CD4-positive, alpha-beta memory T cell (primary cell): ENCODE data around the gene RNF126. TPM values are rescaled to one million over a fixed set of nuclear protein-coding genes. Genes with fewer than 3 reads are reported as not detected.

Source experiments
- CTCF ChIA-PET: fragments of 350-600 bp; sonication (Branson Sonifier 250); formaldehyde crosslinking; loops from one replicate; lab custom pipeline; 2021; ENCODE audit warnings: inconsistent platforms; ENCODE audit not compliant: partially characterized antibody; lab: Charles Lee
- POLR2A ChIA-PET: fragments of 350-600 bp; sonication (Branson Sonifier 250); formaldehyde crosslinking; loops from one replicate; lab custom pipeline; 2021; ENCODE audit not compliant: partially characterized antibody; lab: Charles Lee
- DNase-seq, 5 donors: peaks; one replicate each; pipeline versions ENCODE4 v3.0.0 to v3.0.0-alpha.2; 2020 to 2022; ENCODE audit warnings: mixed read lengths in 1 of 5
- H3K27ac ChIP-seq: one replicate; pipeline ENCODE4 v1.7.0; 2013; ENCODE audit warnings: low read depth, low read length
- H3K27me3 ChIP-seq: 2 replicates; pipeline ENCODE4 v1.7.0; 2013; ENCODE audit warnings: mild to moderate bottlenecking, low read length, moderate library complexity; ENCODE audit not compliant: insufficient read depth
- H3K36me3 ChIP-seq: 2 replicates; pipeline ENCODE4 v1.7.0; 2013; ENCODE audit warnings: mild to moderate bottlenecking, low read length, moderate library complexity; ENCODE audit not compliant: insufficient read depth
- H3K4me1 ChIP-seq: 2 replicates; pipeline ENCODE4 v1.7.0; 2013; ENCODE audit warnings: mild to moderate bottlenecking, low read length, moderate library complexity; ENCODE audit not compliant: insufficient read depth
- H3K4me3 ChIP-seq, 2 donors: one replicate each; pipeline ENCODE4 v1.7.0; 2013; ENCODE audit warnings: low read length in 2 of 2, mild to moderate bottlenecking in 1 of 2
- H3K9me3 ChIP-seq, 2 donors: one replicate each; pipeline ENCODE4 v1.7.0; 2013; ENCODE audit warnings: low read length in 2 of 2, control low read depth in 1 of 2; ENCODE audit not compliant: control insufficient read depth in 1 of 2
- H3K27ac Mint-ChIP-seq, 7 donors: one replicate each; pipeline ENCODE4 v1.8.0; 2020 to 2021; ENCODE audit warnings: mixed read lengths in 7 of 7, mild to moderate bottlenecking in 6 of 7, inconsistent platforms in 3 of 7, moderate library complexity in 3 of 7
- H3K27me3 Mint-ChIP-seq, 2 donors: one replicate each; pipeline ENCODE4 v1.8.0; 2020 to 2021; ENCODE audit warnings: mixed read lengths in 2 of 2
- H3K36me3 Mint-ChIP-seq, 2 donors: one replicate each; pipeline ENCODE4 v1.8.0; 2020 to 2021; ENCODE audit warnings: mixed read lengths in 2 of 2, inconsistent platforms in 1 of 2, mild to moderate bottlenecking in 1 of 2
- H3K4me1 Mint-ChIP-seq, 4 donors: one replicate each; pipeline ENCODE4 v1.8.0; 2020 to 2021; ENCODE audit warnings: mixed read lengths in 4 of 4, mild to moderate bottlenecking in 1 of 4
- H3K4me3 Mint-ChIP-seq, 8 donors: one replicate each; pipeline ENCODE4 v1.8.0; 2020 to 2021; ENCODE audit warnings: mixed read lengths in 8 of 8, mild to moderate bottlenecking in 7 of 8, moderate library complexity in 6 of 8, inconsistent platforms in 3 of 8
- H3K9me3 Mint-ChIP-seq, 8 donors: one replicate each; pipeline ENCODE4 v1.8.0; 2020 to 2021; ENCODE audit warnings: mixed read lengths in 8 of 8, mild to moderate bottlenecking in 5 of 8, inconsistent platforms in 3 of 8, moderate library complexity in 1 of 8
- intact Hi-C: fragments of 100-400 bp; cut with micrococcal nuclease; formaldehyde crosslinking; loops from one replicate; pipeline ENCODE4 v1.15.1; 2023
- polyA plus RNA-seq, 2 donors: library from polyadenylated mRNA; unstranded; fragments of 300-500 nt; fragmentation: Illumina TruSeq; gene quantifications; one replicate each; pipeline ENCODE4 v1.2.3, GENCODE V29; 2021
- total RNA-seq, 2 experiments: library from RNA; stranded (reverse); gene quantifications; one replicate each; pipeline ENCODE4 v1.2.3, GENCODE V29; 2021

RNF126 gene
- total and polyA plus RNA-seq, 4 experiments from 2014 or later, result 82.3 to 112 (median 100) TPM

DNA sequence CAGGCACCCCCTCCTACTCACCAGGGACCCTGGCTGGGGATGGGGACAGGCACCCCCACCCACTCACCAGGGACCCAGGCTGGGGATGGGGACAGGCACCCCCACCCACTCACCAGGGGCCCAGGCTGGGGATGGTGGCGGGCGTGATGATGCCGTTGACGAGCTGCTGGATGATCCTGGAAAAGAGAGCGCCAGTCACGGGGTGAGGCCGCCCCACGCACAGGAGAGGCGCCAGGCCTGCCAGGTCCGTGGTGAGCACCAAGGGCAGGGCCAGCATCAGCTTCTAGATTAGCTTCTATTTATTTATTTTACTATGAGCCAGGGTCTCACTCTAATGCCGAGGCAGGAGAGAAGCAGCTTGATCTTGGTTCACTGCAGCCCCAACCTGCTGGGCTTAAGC, 12.9 kb downstream of the RNF126 start:
- Mint-ChIP-seq H3K4me3 (no peak overlapping the region), H3K4me1 (peaks cover 3 to 18% (median 5%) of the 10 kb centered on the region in 4 donors), H3K9me3 (no peaks in the 10 kb centered on the region), H3K36me3 (peaks cover 3 to 21% of the 10 kb centered on the region in 2 donors), H3K27ac (no peak overlapping the region), H3K27me3 (no peaks in the 10 kb centered on the region)
- peaks cover 11% of the 10 kb centered on the region for H3K4me1 ChIP-seq
- no peak overlapping the region for H3K4me3 ChIP-seq
- peaks cover 52% of the 10 kb centered on the region for H3K36me3 ChIP-seq
- H3K27ac ChIP-seq, result no peak overlapping the region
- peak in 1 of 5 donors; percentile 1 for DNase-seq
- intact Hi-C loops, result no loop called here
- POLR2A ChIA-PET, result interaction anchor here (1.1 to 3.2 kb wide), 2 partner anchors 9 to 11 kb away, joined by 3 to 13 read pairs; no protein-coding TSS in a partner anchor
- CTCF ChIA-PET, result no interaction called here
- H3K9me3 ChIP-seq, result no peaks in the 10 kb centered on the region
- no peaks in the 10 kb centered on the region for H3K27me3 ChIP-seq

DNA sequence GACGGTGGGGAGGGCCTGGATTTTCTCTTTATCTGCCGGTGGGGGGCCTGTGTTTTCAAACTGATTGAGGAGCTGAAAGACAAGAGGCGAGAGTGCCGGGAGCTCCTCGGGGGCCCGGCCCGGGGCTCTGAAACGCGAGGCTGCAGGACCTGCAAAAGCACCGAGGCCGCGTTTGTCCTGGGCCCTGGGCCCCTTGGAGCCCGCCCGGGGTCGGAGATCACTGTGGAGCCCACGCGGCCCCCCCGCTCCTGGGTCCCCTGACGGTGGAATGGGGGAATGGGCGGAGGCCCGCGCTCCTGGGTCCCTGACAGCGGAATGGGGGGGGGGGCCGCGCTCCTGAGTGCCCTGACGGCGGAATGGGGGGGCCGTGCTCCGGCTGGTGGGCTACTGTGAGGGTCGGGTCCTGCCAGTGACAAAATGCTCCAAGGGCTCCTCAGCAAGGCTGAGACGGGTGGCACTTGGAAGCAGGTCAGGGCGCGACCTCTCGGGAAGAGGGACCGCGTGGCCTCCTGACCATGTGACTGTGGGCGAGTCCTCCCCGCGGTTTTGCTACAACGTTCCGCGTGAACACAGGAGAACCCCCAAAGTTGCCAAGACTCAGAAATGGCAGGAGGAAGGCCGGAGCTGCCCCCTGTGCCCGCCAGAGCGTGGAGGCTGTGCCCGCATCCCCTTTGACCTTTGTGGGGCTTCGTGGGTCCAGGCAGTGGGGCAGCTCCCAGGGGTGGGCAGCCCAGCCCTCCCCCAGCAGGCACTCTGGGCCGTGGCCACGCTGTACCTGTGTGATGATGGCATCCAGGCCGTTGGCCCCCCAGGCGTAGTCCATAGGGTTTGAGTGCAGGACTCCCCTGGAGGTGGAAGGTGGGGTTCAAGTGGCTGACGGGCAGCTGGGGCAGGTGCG, 13.9 kb downstream of the RNF126 start:
- no peak overlapping the region for H3K27ac Mint-ChIP-seq
- H3K36me3 ChIP-seq, result peaks cover 52% of the 10 kb centered on the region

DNA sequence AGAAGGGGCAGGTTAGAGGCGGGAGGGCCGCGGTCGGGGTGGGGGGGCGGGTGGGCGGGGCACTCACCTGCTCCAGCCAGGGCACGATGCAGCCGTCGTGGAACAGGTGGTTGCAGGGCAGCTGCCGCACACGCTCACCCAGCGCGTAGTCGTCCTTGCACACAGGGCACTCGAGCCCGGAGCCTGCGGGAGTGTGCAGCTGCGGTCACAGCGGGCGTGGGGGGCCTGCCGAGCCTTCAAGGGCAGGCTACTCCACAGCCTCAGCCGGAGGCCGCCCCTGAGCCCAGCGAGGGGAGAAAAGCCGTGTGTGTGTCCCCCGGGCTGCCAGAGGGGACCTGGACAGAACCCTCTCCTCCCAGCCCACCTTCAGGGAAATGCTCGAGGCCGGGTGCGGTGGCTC, 14.7 kb downstream of the RNF126 start:
- H3K9me3 Mint-ChIP-seq, result no peaks in the 10 kb centered on the region
- H3K4me1 Mint-ChIP-seq, result peaks cover 0 to 4% (median 0%) of the 10 kb centered on the region in 4 donors
- peaks cover 2% of the 10 kb centered on the region for H3K4me1 ChIP-seq
- intact Hi-C loops, result no loop called here
- no peaks in the 10 kb centered on the region for H3K9me3 ChIP-seq
- DNase-seq, result peak in 1 of 5 donors; percentile 9
- ChIA-PET POLR2A (interaction anchor here (3.2 kb wide), 1 partner anchor 13 kb away, joined by 13 read pairs; no protein-coding TSS in a partner anchor), CTCF (no interaction called here)
- H3K36me3 Mint-ChIP-seq, result peaks cover 6 to 12% of the 10 kb centered on the region in 2 donors
- no peak overlapping the region for H3K27ac Mint-ChIP-seq
- H3K36me3 ChIP-seq, result peaks cover 45% of the 10 kb centered on the region
- no peak overlapping the region for H3K4me3 ChIP-seq
- no peaks in the 10 kb centered on the region for H3K27me3 Mint-ChIP-seq
- no peaks in the 10 kb centered on the region for H3K27me3 ChIP-seq
- no peak overlapping the region for H3K4me3 Mint-ChIP-seq
- H3K27ac ChIP-seq, result no peak overlapping the region

More for the DNA sequence above, 13.9 kb downstream of the RNF126 start:
- H3K27me3 ChIP-seq, result no peaks in the 10 kb centered on the region
- peaks cover 6 to 17% of the 10 kb centered on the region in 2 donors for H3K36me3 Mint-ChIP-seq
- DNase-seq, result peak in 1 of 5 donors; percentile 26
- peaks cover 10% of the 10 kb centered on the region for H3K4me1 ChIP-seq
- H3K9me3 Mint-ChIP-seq, result no peaks in the 10 kb centered on the region
- peaks cover 0 to 12% (median 2%) of the 10 kb centered on the region in 4 donors for H3K4me1 Mint-ChIP-seq
- no peak overlapping the region for H3K27ac ChIP-seq
- intact Hi-C loops, result no loop called here
- POLR2A ChIA-PET, result interaction anchor here (3.2 kb wide), 1 partner anchor 12 kb away, joined by 13 read pairs; no protein-coding TSS in a partner anchor
- H3K27me3 Mint-ChIP-seq, result no peaks in the 10 kb centered on the region
- H3K4me3 ChIP-seq, result no peak overlapping the region
- no peak overlapping the region for H3K4me3 Mint-ChIP-seq
- H3K9me3 ChIP-seq, result no peaks in the 10 kb centered on the region
- CTCF ChIA-PET, result no interaction called here

DNA sequence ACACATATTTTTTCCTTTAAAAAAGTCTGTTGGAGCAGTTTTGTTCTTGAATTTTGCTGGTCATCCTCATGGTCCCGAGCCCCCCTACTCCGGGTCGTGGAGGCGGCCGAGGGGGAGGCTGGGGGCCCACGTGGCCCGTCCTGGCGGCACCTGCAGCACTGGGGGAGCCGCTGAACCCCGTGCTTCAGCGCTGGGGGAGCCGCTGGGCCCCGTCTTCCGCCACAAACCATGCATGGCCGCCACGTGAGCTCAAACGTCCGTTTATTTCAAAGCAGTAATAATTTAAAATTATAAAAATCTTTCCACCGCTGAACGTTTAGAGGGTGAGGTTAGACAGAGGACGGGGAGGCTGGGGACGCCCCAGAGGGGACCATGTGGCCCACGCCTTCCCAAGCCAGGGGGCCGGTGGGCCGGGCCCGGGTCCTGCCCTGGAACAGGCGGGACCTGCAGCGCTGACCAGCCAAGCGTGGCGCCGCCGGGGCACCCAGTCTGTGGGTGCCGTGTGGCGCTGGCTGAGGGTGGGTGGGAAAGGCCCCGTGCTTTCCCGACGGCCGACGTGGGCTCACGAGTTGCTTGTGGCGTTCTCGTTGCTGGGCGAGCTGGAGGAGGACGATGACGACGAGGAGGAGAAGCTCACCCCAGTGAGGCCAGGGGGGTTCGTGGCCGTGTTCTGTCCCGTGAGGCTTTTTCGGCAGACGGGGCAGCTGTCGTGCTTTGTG, 15.3 kb downstream of the RNF126 start:
- peak in 1 of 5 donors; percentile 7 for DNase-seq
- no peak overlapping the region for H3K4me3 Mint-ChIP-seq
- Histone ChIP-seq H3K36me3 (peaks cover 39% of the 10 kb centered on the region), H3K4me1 (no peaks in the 10 kb centered on the region), H3K4me3 (no peak overlapping the region), H3K27me3 (no peaks in the 10 kb centered on the region), H3K9me3 (no peaks in the 10 kb centered on the region), H3K27ac (no peak overlapping the region)
- CTCF ChIA-PET, result no interaction called here
- H3K27ac Mint-ChIP-seq, result no peak overlapping the region
- intact Hi-C loops, result no loop called here
- H3K4me1 Mint-ChIP-seq, result peaks cover 0 to 3% (median 0%) of the 10 kb centered on the region in 4 donors
- peaks cover 6 to 12% of the 10 kb centered on the region in 2 donors for H3K36me3 Mint-ChIP-seq
- H3K9me3 Mint-ChIP-seq, result no peaks in the 10 kb centered on the region
- POLR2A ChIA-PET, result interaction anchor here (3.2 kb wide), 1 partner anchor 13 kb away, joined by 13 read pairs; no protein-coding TSS in a partner anchor
- no peaks in the 10 kb centered on the region for H3K27me3 Mint-ChIP-seq

DNA sequence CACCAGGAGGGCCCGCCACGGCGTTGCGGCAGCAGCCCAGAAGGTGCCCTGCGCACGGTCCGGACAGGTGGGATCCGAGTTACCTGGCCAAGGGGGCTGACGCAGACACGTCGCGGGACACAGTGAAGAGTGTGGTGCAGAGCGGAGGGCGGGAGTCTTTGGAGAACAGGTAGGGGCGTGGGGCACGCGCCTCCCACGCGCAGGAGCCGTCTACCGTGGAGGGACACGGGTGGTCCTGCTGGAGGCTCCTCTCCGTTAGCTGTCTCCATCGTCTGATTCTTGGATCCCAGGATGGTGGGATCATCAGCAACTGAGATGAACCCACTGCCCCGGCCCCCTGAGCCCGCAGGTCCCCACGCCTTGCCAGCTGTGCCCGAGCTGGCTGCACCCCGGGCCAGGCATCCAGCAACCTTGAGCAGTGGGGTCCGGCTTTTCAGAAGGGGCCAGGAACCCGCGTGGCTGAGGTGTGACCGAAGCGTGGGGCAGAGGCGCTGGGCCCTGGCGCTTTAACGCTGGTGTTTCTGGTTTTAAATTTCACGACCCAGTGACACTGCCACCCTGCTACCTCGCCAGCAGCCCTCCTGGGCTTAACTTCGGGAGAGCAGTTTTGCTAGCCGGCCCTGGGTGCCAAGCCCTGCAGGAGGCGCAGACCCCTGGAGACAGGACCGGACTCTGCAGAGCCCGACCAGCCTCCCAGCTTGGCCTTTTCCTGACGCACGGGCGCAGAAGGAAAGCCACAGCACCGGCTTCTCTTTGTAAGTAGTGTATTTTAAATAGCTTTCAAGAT, 16.0 kb downstream of the RNF126 start:
- no peak for DNase-seq
- no peaks in the 10 kb centered on the region for H3K9me3 Mint-ChIP-seq
- Histone ChIP-seq H3K27me3 (no peaks in the 10 kb centered on the region), H3K4me1 (no peaks in the 10 kb centered on the region), H3K4me3 (no peak overlapping the region), H3K27ac (no peak overlapping the region), H3K9me3 (no peaks in the 10 kb centered on the region), H3K36me3 (peaks cover 31% of the 10 kb centered on the region)
- peaks cover 0 to 3% (median 0%) of the 10 kb centered on the region in 4 donors for H3K4me1 Mint-ChIP-seq
- peaks cover 6 to 12% of the 10 kb centered on the region in 2 donors for H3K36me3 Mint-ChIP-seq
- ChIA-PET POLR2A (interaction anchor here (3.2 kb wide), 1 partner anchor 14 kb away, joined by 13 read pairs; no protein-coding TSS in a partner anchor), CTCF (no interaction called here)
- no peak overlapping the region for H3K27ac Mint-ChIP-seq
- H3K27me3 Mint-ChIP-seq, result no peaks in the 10 kb centered on the region
- no peak overlapping the region for H3K4me3 Mint-ChIP-seq
- intact Hi-C loops, result no loop called here

DNA sequence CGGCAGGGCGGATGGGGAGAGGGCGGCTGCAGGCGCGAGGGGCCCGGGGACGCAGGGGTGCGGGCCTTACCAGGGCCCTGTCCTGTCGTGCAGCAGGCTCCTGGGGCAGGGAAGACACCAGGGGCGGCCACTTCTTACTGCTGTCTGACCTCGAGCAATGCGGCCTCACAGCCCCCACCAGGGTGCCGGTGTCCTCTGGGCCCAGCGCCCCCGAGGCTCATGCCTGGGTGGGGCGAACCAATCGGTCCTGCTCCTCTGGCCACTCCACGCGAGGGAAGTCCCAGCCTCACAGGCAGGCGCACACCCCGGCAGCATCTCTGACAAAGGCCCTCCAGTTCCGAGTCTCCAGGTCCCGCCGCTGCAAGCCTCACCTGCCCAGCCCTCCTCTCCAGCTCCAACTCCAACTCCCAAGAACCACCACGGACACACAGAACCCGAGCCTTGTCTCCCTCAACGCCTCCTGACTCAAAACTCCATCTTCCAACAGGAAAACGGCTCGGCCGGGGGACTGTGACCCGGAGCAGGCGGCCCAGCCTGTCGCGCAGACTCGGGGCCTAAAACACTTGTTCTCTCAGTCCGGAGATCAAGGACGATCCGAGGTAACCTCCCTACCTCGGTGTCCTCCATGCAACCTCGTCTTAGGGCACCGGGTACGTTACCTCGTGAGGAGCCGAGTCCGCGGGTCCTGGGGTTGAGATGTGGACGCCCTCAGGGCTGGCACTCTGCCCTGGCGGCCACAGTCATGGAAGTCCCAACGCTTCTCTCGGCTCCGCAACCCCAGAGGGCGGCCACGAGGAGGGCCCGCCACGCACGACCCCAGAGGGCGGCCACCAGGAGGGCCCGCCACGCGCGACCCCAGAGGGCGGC, 16.9 kb downstream of the RNF126 start:
- H3K4me1 Mint-ChIP-seq, result peaks cover 0 to 3% (median 0%) of the 10 kb centered on the region in 4 donors
- no peak for DNase-seq
- POLR2A ChIA-PET, result interaction anchor here (1.3 kb wide), 1 partner anchor 15 kb away, joined by 10 read pairs; no protein-coding TSS in a partner anchor
- peaks cover 6 to 12% of the 10 kb centered on the region in 2 donors for H3K36me3 Mint-ChIP-seq
- H3K9me3 Mint-ChIP-seq, result no peaks in the 10 kb centered on the region
- H3K4me3 Mint-ChIP-seq, result no peak overlapping the region
- intact Hi-C loops, result no loop called here
- H3K9me3 ChIP-seq, result no peaks in the 10 kb centered on the region
- CTCF ChIA-PET, result no interaction called here
- no peaks in the 10 kb centered on the region for H3K27me3 Mint-ChIP-seq
- H3K27ac Mint-ChIP-seq, result no peak overlapping the region
- peaks cover 23% of the 10 kb centered on the region for H3K36me3 ChIP-seq
- H3K4me1 ChIP-seq, result no peaks in the 10 kb centered on the region
- H3K27me3 ChIP-seq, result no peaks in the 10 kb centered on the region
- H3K27ac ChIP-seq, result no peak overlapping the region
- H3K4me3 ChIP-seq, result no peak overlapping the region
